Measurements from ENCODE around the gene LIMS3. TPM values are rescaled to one million over a fixed set of nuclear protein-coding genes. Genes with fewer than 3 reads are reported as not detected.
"Not testable (repeated sequence)": the region's sequence is repeated elsewhere in the genome, so short reads cannot be mapped to it uniquely, and the experiment has no call there.

Gene LIMS3
- total and polyA plus RNA-seq, 2 experiments from 2014 or later = 3.9 to 10.2 TPM

DNA sequence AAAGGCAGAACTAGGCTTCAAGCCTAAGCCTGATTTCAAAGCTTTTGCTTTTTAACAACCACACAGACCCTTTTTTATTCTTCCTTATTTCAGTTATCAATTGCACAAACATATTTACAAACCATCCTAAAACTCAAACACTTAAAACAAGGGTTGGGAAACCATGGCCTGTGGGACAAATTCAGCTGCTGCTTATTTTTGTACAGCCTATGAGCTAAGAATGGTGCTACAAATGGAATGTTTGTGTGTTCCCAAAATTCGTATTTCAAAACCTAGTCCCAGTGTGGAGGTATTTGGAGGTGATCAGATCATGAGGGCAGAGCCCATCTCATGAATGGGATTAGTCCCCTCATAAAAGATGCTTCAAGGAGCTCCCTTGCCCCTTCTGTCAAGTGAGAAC lies 67.0 kb downstream of the LIMS3 start:
- WGBS, 2 experiments (ENCODE audit: low coverage in 1 of 2, low lambda C conversion rate in 2 of 2, missing lambda C conversion rate in 2 of 2) = no CpG with 5 or more reads among the region's 1 CpG
- H3K4me1 ChIP-seq (ENCODE audit: insufficient read depth); in situ Hi-C loops (cut with MboI); H3K9ac ChIP-seq; H3K9me3 ChIP-seq (ENCODE audit: low read depth); H3K9me2 ChIP-seq (ENCODE audit: insufficient read depth); H2AFZ ChIP-seq; H3K36me3 ChIP-seq (ENCODE audit: low read depth); H3F3A ChIP-seq (ENCODE audit: insufficient read depth); DNase-seq; H3K4me2 ChIP-seq (ENCODE audit: unreplicated experiment); H3K27ac ChIP-seq; H3K27me3 ChIP-seq (replicated peaks; ENCODE audit: insufficient read depth); H4K20me1 ChIP-seq (ENCODE audit: insufficient read depth); H3K79me2 ChIP-seq (ENCODE audit: insufficient read depth); H3K4me3 ChIP-seq: not testable (repeated sequence)

DNA sequence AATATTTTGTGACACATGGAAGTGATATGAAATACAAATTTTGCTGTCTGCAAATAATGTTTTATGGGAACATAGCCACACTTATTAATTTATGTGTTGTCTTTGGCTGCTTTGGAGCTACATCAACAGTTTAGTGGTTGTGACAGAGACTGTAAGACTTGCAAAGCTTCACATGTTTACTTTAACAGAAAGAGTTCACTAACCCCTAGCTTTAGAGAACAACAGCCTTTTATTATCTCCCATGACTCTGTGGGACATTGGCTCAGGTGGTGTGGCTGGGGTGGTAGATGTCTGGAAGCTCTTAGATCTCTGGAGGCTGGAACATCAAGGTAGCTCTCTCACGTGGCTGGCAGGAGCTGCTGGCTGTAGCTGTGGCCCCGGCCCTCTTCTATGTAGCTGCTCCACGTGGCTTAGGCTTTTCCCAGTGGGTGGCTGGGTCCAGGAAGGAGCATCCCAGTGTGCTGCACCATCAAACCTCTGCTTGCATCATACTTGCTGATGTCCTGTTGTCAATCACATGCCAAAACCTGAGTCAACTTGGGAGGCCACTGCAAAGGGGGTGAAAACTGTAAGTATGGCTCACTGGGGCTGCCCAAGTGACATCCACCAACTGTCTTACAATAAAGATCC lies 67.7 kb downstream of the LIMS3 start:
- H3F3A ChIP-seq (ENCODE audit: insufficient read depth); H3K4me1 ChIP-seq (ENCODE audit: insufficient read depth); H3K4me3 ChIP-seq; DNase-seq; H3K9me2 ChIP-seq (ENCODE audit: insufficient read depth); H3K9ac ChIP-seq; H3K27ac ChIP-seq; H3K9me3 ChIP-seq (ENCODE audit: low read depth); H3K36me3 ChIP-seq (ENCODE audit: low read depth); in situ Hi-C loops (cut with MboI); H3K27me3 ChIP-seq (replicated peaks; ENCODE audit: insufficient read depth); H3K79me2 ChIP-seq (ENCODE audit: insufficient read depth); H4K20me1 ChIP-seq (ENCODE audit: insufficient read depth); H2AFZ ChIP-seq; H3K4me2 ChIP-seq (ENCODE audit: unreplicated experiment): not testable (repeated sequence)
- no CpG with 5 or more reads among the region's 3 CpGs for WGBS, 2 experiments (ENCODE audit: low coverage in 1 of 2, low lambda C conversion rate in 2 of 2, missing lambda C conversion rate in 2 of 2)

DNA sequence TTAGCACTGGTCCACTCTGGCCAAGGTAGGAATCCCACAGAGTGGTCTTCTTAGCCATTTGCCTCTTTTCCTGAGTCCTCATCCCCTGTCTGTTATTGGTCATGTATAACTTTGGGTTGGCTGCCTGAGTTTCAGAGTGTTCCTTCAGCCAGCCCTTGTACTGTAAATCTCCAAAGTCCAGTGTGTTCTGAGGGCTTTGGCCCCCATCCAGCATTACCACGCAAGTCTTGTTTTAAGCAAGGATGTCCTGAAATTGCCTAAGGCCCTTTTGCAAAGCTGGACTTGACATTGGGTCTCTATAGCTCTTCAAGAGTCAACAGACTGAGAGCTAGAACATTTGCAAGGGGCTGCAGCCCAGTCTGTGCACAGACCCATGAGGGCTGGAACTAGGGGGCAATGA lies 68.4 kb downstream of the LIMS3 start:
- H3K27ac ChIP-seq; H3K9ac ChIP-seq; in situ Hi-C loops (cut with MboI); H3K27me3 ChIP-seq (replicated peaks; ENCODE audit: insufficient read depth); H3F3A ChIP-seq (ENCODE audit: insufficient read depth); H2AFZ ChIP-seq; DNase-seq; H3K4me2 ChIP-seq (ENCODE audit: unreplicated experiment); H3K9me3 ChIP-seq (ENCODE audit: low read depth); H3K4me3 ChIP-seq; H3K4me1 ChIP-seq (ENCODE audit: insufficient read depth); H3K79me2 ChIP-seq (ENCODE audit: insufficient read depth); H3K36me3 ChIP-seq (ENCODE audit: low read depth); H4K20me1 ChIP-seq (ENCODE audit: insufficient read depth); H3K9me2 ChIP-seq (ENCODE audit: insufficient read depth): not testable (repeated sequence)
- WGBS, 2 experiments (ENCODE audit: low coverage in 1 of 2, low lambda C conversion rate in 2 of 2, missing lambda C conversion rate in 2 of 2) = no CpG with 5 or more reads among the region's 1 CpG

DNA sequence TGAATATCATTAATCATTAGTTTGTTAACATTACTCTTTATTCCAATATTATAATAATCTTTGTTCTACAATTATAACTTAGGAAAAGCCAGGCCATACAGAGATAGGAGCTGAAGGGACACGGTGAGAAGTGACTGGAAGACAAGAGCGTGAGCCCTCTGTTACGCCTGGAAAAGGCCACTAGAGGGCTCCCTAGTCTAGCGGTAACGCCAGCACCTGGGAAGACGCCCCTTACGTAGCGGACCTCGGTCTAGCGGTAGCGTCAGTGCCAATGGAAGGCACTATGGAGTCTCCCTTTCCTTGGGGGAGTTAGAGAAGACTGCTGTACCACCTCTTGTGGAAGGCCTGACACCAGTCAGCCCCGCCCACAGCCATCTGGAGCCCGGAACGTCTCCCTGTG lies 71.4 kb downstream of the LIMS3 start:
- H3F3A ChIP-seq (ENCODE audit: insufficient read depth); H4K20me1 ChIP-seq (ENCODE audit: insufficient read depth); H2AFZ ChIP-seq; DNase-seq; H3K4me3 ChIP-seq; H3K27me3 ChIP-seq (replicated peaks; ENCODE audit: insufficient read depth); H3K79me2 ChIP-seq (ENCODE audit: insufficient read depth); H3K4me1 ChIP-seq (ENCODE audit: insufficient read depth); H3K27ac ChIP-seq; H3K4me2 ChIP-seq (ENCODE audit: unreplicated experiment); H3K36me3 ChIP-seq (ENCODE audit: low read depth); H3K9ac ChIP-seq; H3K9me2 ChIP-seq (ENCODE audit: insufficient read depth); H3K9me3 ChIP-seq (ENCODE audit: low read depth); in situ Hi-C loops (cut with MboI): not testable (repeated sequence)
- WGBS, 2 experiments (ENCODE audit: low coverage in 1 of 2, low lambda C conversion rate in 2 of 2, missing lambda C conversion rate in 2 of 2) = no CpG with 5 or more reads among the region's 14 CpGs

DNA sequence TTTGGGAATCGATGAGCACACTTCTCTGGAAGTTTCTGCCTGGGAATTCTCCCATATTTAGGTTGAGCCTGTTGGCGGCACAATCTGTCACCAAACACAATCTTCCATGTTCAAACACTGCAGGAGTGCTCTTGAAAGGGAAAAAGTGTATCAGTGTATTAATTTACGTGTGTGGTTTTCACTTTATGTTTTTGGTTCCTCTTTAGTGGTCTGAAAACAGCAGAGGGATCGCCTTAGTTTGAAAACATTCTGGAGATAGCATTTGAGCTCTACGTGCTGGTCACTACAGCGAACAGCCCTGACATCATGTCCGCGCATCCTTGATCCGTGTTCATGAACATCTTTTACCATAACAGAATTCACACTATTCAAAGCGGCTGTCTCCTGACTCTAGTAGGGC lies 73.2 kb downstream of the LIMS3 start:
- H3K79me2 ChIP-seq (ENCODE audit: insufficient read depth); H3K9me2 ChIP-seq (ENCODE audit: insufficient read depth); DNase-seq; H3K4me1 ChIP-seq (ENCODE audit: insufficient read depth); H3K4me2 ChIP-seq (ENCODE audit: unreplicated experiment); H3K27me3 ChIP-seq (replicated peaks; ENCODE audit: insufficient read depth); H3K27ac ChIP-seq; H3K4me3 ChIP-seq; H2AFZ ChIP-seq; H4K20me1 ChIP-seq (ENCODE audit: insufficient read depth); H3F3A ChIP-seq (ENCODE audit: insufficient read depth); H3K9ac ChIP-seq; H3K9me3 ChIP-seq (ENCODE audit: low read depth); H3K36me3 ChIP-seq (ENCODE audit: low read depth); in situ Hi-C loops (cut with MboI): not testable (repeated sequence)
- no CpG with 5 or more reads among the region's 10 CpGs for WGBS, 2 experiments (ENCODE audit: low coverage in 1 of 2, low lambda C conversion rate in 2 of 2, missing lambda C conversion rate in 2 of 2)

Other genes with a start within 250 kb of the LIMS3 start
- gene RGPD5, start 104.4 kb upstream of the LIMS3 start, total RNA-seq (2014; rRNA removed; shearing (Covaris generic)) = 14.6 and 30.4 TPM in 2 replicates
- gene RGPD5, start 104.4 kb upstream of the LIMS3 start, polyA plus RNA-seq (2016; fragmentation: Nextera tagmentation; extraction: Ambion mirVana) = 5.6 and 7.8 TPM in 2 replicates
- 42.1 and 43.7 TPM in 2 replicates for gene MALL, start 217.1 kb downstream of the LIMS3 start, total RNA-seq (2014; rRNA removed; shearing (Covaris generic))
- gene MALL, start 217.1 kb downstream of the LIMS3 start, polyA plus RNA-seq (2016; fragmentation: Nextera tagmentation; extraction: Ambion mirVana) = 61.6 and 68.5 TPM in 2 replicates

Measured in GM23248 (cell line).